Breast epithelium (tissue), 3 donors: ENCODE data around the gene MAP1LC3B.

ENCODE experiments used
- CTCF ChIP-seq, 3 donors: fragments of 450-650 bp; IDR thresholded peaks; one replicate each; pipeline ENCODE4 v1.5.1; 2016 to 2017; ENCODE audit warnings: antibody characterized with exemption in 3 of 3, mild to moderate bottlenecking in 3 of 3, moderate library complexity in 3 of 3
- POLR2A ChIP-seq: fragments of 450-650 bp; IDR thresholded peaks from one replicate; pipeline ENCODE4 v1.6.1; 2016; ENCODE audit warnings: antibody characterized with exemption, mild to moderate bottlenecking, moderate library complexity

GRCh38 chr16:87360862-87361610 lies 31.1 kb upstream of the MAP1LC3B start:
- no peak for TF ChIP-seq POLR2A
- no peak for TF ChIP-seq CTCF (IDR thresholded peaks at IDR 0.05)
